Endothelial cell of umbilical vein (primary cell): ENCODE measurements around the gene SMG9. TPM values are rescaled to one million over a fixed set of nuclear protein-coding genes. Genes with fewer than 3 reads are reported as not detected.

Experiments used
- BruUV-seq: library from RNA; stranded (reverse); fragments of 400-500 nt; replicated peaks from 2 replicates; lab custom pipeline; 2021; lab: Mats Ljungman, UMichigan
- CTCF ChIA-PET: fragments of 300-600, 350-600 bp; sonication (Branson Sonifier 250); formaldehyde crosslinking; loops from one replicate; lab custom pipeline; 2021; ENCODE audit warnings: antibody characterized with exemption, inconsistent platforms; lab: Charles Lee
- POLR2A ChIA-PET: fragments of 300-600, 350-600 bp; sonication (Branson Sonifier 250); formaldehyde crosslinking; loops from one replicate; lab custom pipeline; 2021; ENCODE audit warnings: antibody characterized with exemption, inconsistent platforms; lab: Charles Lee
- DNase-seq: peaks from one replicate; pipeline ENCODE4 v3.0.0-alpha.2; 2011; ENCODE audit warnings: low read depth, low spot score
- FAIRE-seq: peaks from 2 replicates; lab custom pipeline; 2011; peaks lifted over from hg19 to GRCh38; lab: Jason Lieb, UNC
- H2AFZ ChIP-seq: 2 replicates; pipeline ENCODE4 v1.6.0; 2012; ENCODE audit warnings: low read depth, low read length, control low read depth, inconsistent platforms
- H3K27ac ChIP-seq: 2 replicates; pipeline ENCODE4 v1.5.1; 2011; ENCODE audit warnings: low read depth, mild to moderate bottlenecking, control low read depth, low read length, moderate library complexity; ENCODE audit not compliant: insufficient read depth
- H3K27me3 ChIP-seq, 2 experiments: 2 replicates each; pipeline versions ENCODE4 v1.6.0 to v1.6.1; 2011; ENCODE audit warnings: low read length in 2 of 2, mixed read lengths in 1 of 2; ENCODE audit not compliant: control insufficient read depth in 2 of 2, insufficient read depth in 2 of 2
- H3K36me3 ChIP-seq, 2 experiments: 2 replicates in 1 of 2; 3 replicates in 1 of 2; pipeline ENCODE4 v1.5.1; 2011; ENCODE audit warnings: low read length in 2 of 2, mild to moderate bottlenecking in 1 of 2, moderate library complexity in 1 of 2; ENCODE audit not compliant: control insufficient read depth in 2 of 2, insufficient read depth in 2 of 2; ENCODE audit errors: extremely low read depth in 1 of 2
- H3K4me1 ChIP-seq: 3 replicates; pipeline ENCODE4 v1.5.1; 2011; ENCODE audit warnings: mild to moderate bottlenecking, low read length; ENCODE audit not compliant: control insufficient read depth, insufficient read depth; ENCODE audit errors: extremely low read depth
- H3K4me2 ChIP-seq: 2 replicates; pipeline ENCODE4 v1.6.1; 2011; ENCODE audit warnings: low read length, control low read depth, mixed read lengths; ENCODE audit not compliant: insufficient read depth
- H3K4me3 ChIP-seq, 3 experiments: fragments of 200-600 bp in 1 of 3; sonication (generic), shearing (Covaris generic) in 1 of 3; replicated peaks in 1 of 3; 2 replicates each; pipeline ENCODE4 v1.5.1; 2011 to 2016; ENCODE audit warnings: control low read depth in 3 of 3, low read length in 3 of 3, mild to moderate bottlenecking in 2 of 3, inconsistent platforms in 1 of 3, low read depth in 1 of 3, moderate library complexity in 1 of 3; ENCODE audit not compliant: insufficient read depth in 1 of 3
- H3K79me2 ChIP-seq: 2 replicates; pipeline ENCODE4 v1.6.0; 2012; ENCODE audit warnings: low read length, inconsistent platforms; ENCODE audit not compliant: control insufficient read depth, insufficient read depth
- H3K9ac ChIP-seq: replicated peaks from 2 replicates; pipeline ENCODE3; 2011; ENCODE audit warnings: low read length, control low read depth; ENCODE audit not compliant: insufficient read depth; ENCODE audit errors: extremely low read depth
- H3K9me1 ChIP-seq: replicated peaks from 3 replicates; pipeline ENCODE4 v1.6.0; 2011; ENCODE audit warnings: mild to moderate bottlenecking, low read length; ENCODE audit not compliant: control insufficient read depth, insufficient read depth; ENCODE audit errors: extremely low read depth
- H3K9me3 ChIP-seq: replicated peaks from 2 replicates; pipeline ENCODE4 v1.5.1; 2012; ENCODE audit warnings: low read length, inconsistent platforms; ENCODE audit not compliant: control insufficient read depth, insufficient read depth
- H4K20me1 ChIP-seq: replicated peaks from 2 replicates; pipeline ENCODE3; 2011; ENCODE audit warnings: mild to moderate bottlenecking, low read length; ENCODE audit not compliant: control insufficient read depth, insufficient read depth; ENCODE audit errors: extremely low read depth
- CTCF ChIP-seq, 2 donors: IDR thresholded peaks; 1 replicate in 1 of 2; 2 replicates in 1 of 2; pipeline ENCODE4 v1.5.1; 2011; ENCODE audit warnings: low read length in 2 of 2, mild to moderate bottlenecking in 2 of 2, moderate library complexity in 2 of 2, control low read depth in 1 of 2, inconsistent platforms in 1 of 2, low read depth in 1 of 2; ENCODE audit not compliant: insufficient read depth in 1 of 2; ENCODE audit errors: extremely low read depth in 1 of 2
- EZH2 ChIP-seq: IDR thresholded peaks from 2 replicates; pipeline ENCODE4 v1.6.1; 2012; ENCODE audit warnings: borderline replicate concordance, low read depth, mild to moderate bottlenecking, moderate library complexity, low read length, inconsistent platforms; ENCODE audit not compliant: severe bottlenecking
- FOS ChIP-seq: IDR thresholded peaks from 2 replicates; pipeline ENCODE4 v1.6.1; 2011; ENCODE audit warnings: mild to moderate bottlenecking, low read length, moderate library complexity, borderline replicate concordance; ENCODE audit not compliant: insufficient read depth
- GATA2 ChIP-seq: IDR thresholded peaks from 2 replicates; pipeline ENCODE4 v1.7.0; 2011; ENCODE audit warnings: low read depth, mild to moderate bottlenecking, moderate library complexity, mixed read lengths, low read length; ENCODE audit not compliant: insufficient read length, insufficient read depth
- JUN ChIP-seq: IDR thresholded peaks from 2 replicates; pipeline ENCODE4 v1.6.1; 2011; ENCODE audit warnings: borderline replicate concordance, low read depth; ENCODE audit not compliant: insufficient read length, insufficient read depth
- MAX ChIP-seq: IDR thresholded peaks from 2 replicates; pipeline ENCODE4 v1.6.1; 2011; ENCODE audit not compliant: insufficient read depth, insufficient read length
- MYC ChIP-seq: IDR thresholded peaks from one replicate; pipeline ENCODE4 v1.6.1; 2011; ENCODE audit warnings: mild to moderate bottlenecking, low read depth, low read length
- POLR2A ChIP-seq: IDR thresholded peaks from 2 replicates; pipeline ENCODE4 v1.6.1; 2012; ENCODE audit warnings: low read depth, mild to moderate bottlenecking, control low read depth, low read length
- POLR2AphosphoS5 ChIP-seq: IDR thresholded peaks from 2 replicates; pipeline ENCODE4 v1.6.1; 2012; ENCODE audit warnings: low read depth, mild to moderate bottlenecking, control low read depth, low read length, moderate library complexity; ENCODE audit not compliant: insufficient read depth
- dilution Hi-C: fragments of 300-500 bp; cut with MboI; formaldehyde crosslinking; loops from one replicate; pipeline ENCODE4 v1.15.0; 2019; ENCODE audit warnings: low sequenced_read_pairs; ENCODE audit not compliant: extremely low pct_ligation_motif_present
- intact Hi-C: fragments of 100-400 bp; cut with micrococcal nuclease; formaldehyde crosslinking; loops from one replicate; pipeline ENCODE4 v1.10.0; 2022
- polyA plus RNA-seq, 4 experiments: library from polyadenylated mRNA; depleted of rRNA in 3 of 4; stranded (reverse) in 3 of 4; unstranded in 1 of 4; fragments of >200 nt; gene quantifications; 2 replicates each; pipeline versions ENCODE4 v1.2.1 to v1.2.3, GENCODE V29; 2011 to 2012; ENCODE audit warnings: missing spikeins in 1 of 4
- total RNA-seq: library from RNA; stranded (reverse); gene quantifications from 2 replicates; pipeline ENCODE4 v1.2.3, GENCODE V29; 2021

SMG9 gene
- total and polyA plus RNA-seq, 2 donors (not counting 3 experiments of a cell fraction or from before 2014, with no cell fraction given) = 25.5 to 45.0 TPM

DNA sequence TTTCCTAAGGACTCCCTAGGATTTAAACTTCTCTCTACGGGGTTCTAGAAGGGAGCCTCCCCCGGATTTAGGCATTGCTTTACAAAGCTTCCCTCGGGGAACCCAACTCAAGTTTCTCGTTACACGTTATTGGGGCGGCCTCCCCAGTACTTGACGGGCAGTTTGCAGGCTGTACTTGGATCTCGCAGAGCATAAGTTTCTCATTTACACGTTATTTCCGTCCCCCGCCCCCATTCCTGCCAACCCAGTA lies 584 bp downstream of the SMG9 start:
- intact Hi-C loops (loop anchor here (10.0 kb wide), 1 partner anchor 361 kb away; the partner anchor contains the start of gene ZNF225), dilution Hi-C loops (no loop called here)
- TF ChIP-seq JUN (no peak), MAX (no peak), GATA2 (no peak), CTCF (IDR thresholded peaks at IDR 0.05; ENCODE audit: extremely low read depth in 1 of 2, insufficient read depth in 1 of 2, low read depth in 1 of 2, low read length in 2 of 2) (no peak), FOS (no peak), POLR2A (no peak), MYC (no peak), POLR2AphosphoS5 (no peak), EZH2 (no peak)
- H2AFZ ChIP-seq = peak overlapping the region; percentile 35
- FAIRE-seq (no peak), DNase-seq (no peak)
- H3K27ac ChIP-seq = peak overlapping the region; percentile 97
- CTCF ChIA-PET = interaction anchor here (0.7 to 6.2 kb wide), 13 partner anchors 9 to 86 kb away, joined by 3 to 55 read pairs (median 5); no protein-coding TSS in a partner anchor
- H3K79me2 ChIP-seq = peaks cover 25% of the 10 kb centered on the region
- H3K36me3 ChIP-seq = peaks cover 11 to 18% of the 10 kb centered on the region in 2 experiments
- H3K4me2 ChIP-seq = peak overlapping the region; percentile 93
- no TSS peak for BruUV-seq
- H3K9ac ChIP-seq = peak overlapping the region; percentile 98
- no peaks in the 10 kb centered on the region for H3K9me1 ChIP-seq
- peak overlapping the region; percentile 67 to 92 (median 74) for H3K4me3 ChIP-seq
- H3K4me1 ChIP-seq = peaks cover 29% of the 10 kb centered on the region
- no peaks in the 10 kb centered on the region for H4K20me1 ChIP-seq
- H3K9me3 ChIP-seq = no peaks in the 10 kb centered on the region
- H3K27me3 ChIP-seq = no peaks in the 10 kb centered on the region
- POLR2A ChIA-PET = interaction anchor here (1.5 to 1.8 kb wide), 2 partner anchors 28 to 86 kb away, joined by 3 to 4 read pairs; no protein-coding TSS in a partner anchor
